Measurements from ENCODE around the gene CPED1.
"Not testable (repeated sequence)": the region's sequence is repeated elsewhere in the genome, so short reads cannot be mapped to it uniquely, and the experiment has no call there.

Gene CPED1

GRCh38 chr7:121049028-121049791 lies 60.7 kb downstream of the CPED1 start:
- no peak for TF ChIP-seq CTCF (IDR thresholded peaks at IDR 0.05; ENCODE audit: borderline replicate concordance, insufficient read depth, low read depth, low read length)
- no peak overlapping the region for H3K4me3 ChIP-seq (ENCODE audit: low read depth, low read length)

- H3K4me3 ChIP-seq (ENCODE audit: low read depth, low read length) = no peak overlapping the region
- no peak for TF ChIP-seq CTCF (IDR thresholded peaks at IDR 0.05; ENCODE audit: borderline replicate concordance, insufficient read depth, low read depth, low read length)
Observed at GRCh38 chr7:121049897-121050296, 61.4 kb downstream of the CPED1 start.

- no peak for TF ChIP-seq CTCF (IDR thresholded peaks at IDR 0.05; ENCODE audit: borderline replicate concordance, insufficient read depth, low read depth, low read length)
- H3K4me3 ChIP-seq (ENCODE audit: low read depth, low read length) = no peak overlapping the region
Observed at GRCh38 chr7:121053219-121053618, 64.7 kb downstream of the CPED1 start.

GRCh38 chr7:121054925-121055324 lies 66.4 kb downstream of the CPED1 start:
- no peak for TF ChIP-seq CTCF (IDR thresholded peaks at IDR 0.05; ENCODE audit: borderline replicate concordance, insufficient read depth, low read depth, low read length)
- H3K4me3 ChIP-seq (ENCODE audit: low read depth, low read length) = no peak overlapping the region

GRCh38 chr7:121057878-121058277 lies 69.4 kb downstream of the CPED1 start:
- no peak for TF ChIP-seq CTCF (IDR thresholded peaks at IDR 0.05; ENCODE audit: borderline replicate concordance, insufficient read depth, low read depth, low read length)
- no peak overlapping the region for H3K4me3 ChIP-seq (ENCODE audit: low read depth, low read length)

- TF ChIP-seq CTCF (IDR thresholded peaks at IDR 0.05; ENCODE audit: borderline replicate concordance, insufficient read depth, low read depth, low read length) = no peak
- H3K4me3 ChIP-seq (ENCODE audit: low read depth, low read length) = no peak overlapping the region
Observed at GRCh38 chr7:121058975-121059374, 70.5 kb downstream of the CPED1 start.

- not testable (repeated sequence) for H3K4me3 ChIP-seq (ENCODE audit: low read depth, low read length)
Observed at GRCh38 chr7:121059979-121060509, 71.5 kb downstream of the CPED1 start.

Data from GM12875 (cell line).